HL-60/S4 (cell line): ENCODE measurements around the gene SLC26A11.
"Not testable (repeated sequence)": the region's sequence is repeated elsewhere in the genome, so short reads cannot be mapped to it uniquely, and the experiment has no call there.

ENCODE experiments used
- in situ Hi-C: fragments of 300-500 bp; cut with MboI; formaldehyde crosslinking; loops from 2 replicates; pipeline ENCODE4 v1.14.3; 2022; ENCODE audit warnings: low sequenced_read_pairs

SLC26A11 gene

GRCh38 chr17:80259457-80260068, 39.3 kb downstream of the SLC26A11 start:
- in situ Hi-C loops: no loop called here

GRCh38 chr17:80260069-80260535, 39.9 kb downstream of the SLC26A11 start:
- in situ Hi-C loops: no loop called here

GRCh38 chr17:80260791-80261158, 40.5 kb downstream of the SLC26A11 start, which contains the start of gene RNF213:
TSS of gene RNF213 (plus strand) at chr17:80260852. CDS start at chr17:80263682, 2,830 bp downstream.
- in situ Hi-C loops: no loop called here

- in situ Hi-C loops: no loop called here
Observed at GRCh38 chr17:80261159-80261894, 41.1 kb downstream of the SLC26A11 start.

GRCh38 chr17:80261895-80262279, 41.7 kb downstream of the SLC26A11 start:
- in situ Hi-C loops: no loop called here

GRCh38 chr17:80262291-80262690, 42.1 kb downstream of the SLC26A11 start:
- in situ Hi-C loops: no loop called here

- in situ Hi-C loops: no loop called here
Observed at GRCh38 chr17:80262775-80263244, 42.6 kb downstream of the SLC26A11 start.

GRCh38 chr17:80263253-80264204, 43.3 kb downstream of the SLC26A11 start:
- in situ Hi-C loops: no loop called here

GRCh38 chr17:80264205-80265075, 44.2 kb downstream of the SLC26A11 start:
- in situ Hi-C loops: no loop called here

- in situ Hi-C loops: no loop called here
Observed at GRCh38 chr17:80265205-80266068, 45.2 kb downstream of the SLC26A11 start.

GRCh38 chr17:80267391-80267790, 47.2 kb downstream of the SLC26A11 start:
- in situ Hi-C loops: no loop called here

- in situ Hi-C loops: no loop called here
Observed at GRCh38 chr17:80268427-80268826, 48.2 kb downstream of the SLC26A11 start.

GRCh38 chr17:80269405-80269807, 49.2 kb downstream of the SLC26A11 start:
- in situ Hi-C loops: no loop called here

- in situ Hi-C loops: no loop called here
Observed at GRCh38 chr17:80270104-80270503, 49.9 kb downstream of the SLC26A11 start.

- in situ Hi-C loops: no loop called here
Observed at GRCh38 chr17:80270836-80271235, 50.6 kb downstream of the SLC26A11 start.

GRCh38 chr17:80272366-80272765, 52.1 kb downstream of the SLC26A11 start:
- in situ Hi-C loops: no loop called here

- in situ Hi-C loops: no loop called here
Observed at GRCh38 chr17:80274331-80274730, 54.1 kb downstream of the SLC26A11 start.

- in situ Hi-C loops: no loop called here
Observed at GRCh38 chr17:80274871-80275449, 54.7 kb downstream of the SLC26A11 start.

GRCh38 chr17:80275857-80276256, 55.6 kb downstream of the SLC26A11 start:
- in situ Hi-C loops: not testable (repeated sequence)
